K562 (cell line): ENCODE results near the gene DNAJC11. TPM values are rescaled to one million over a fixed set of nuclear protein-coding genes. Genes with fewer than 3 reads are reported as not detected.

Experiments used
- FOSL1 ChIP-seq: fragments of 200-800 bp; sonication (Bioruptor generic); conservative IDR thresholded peaks from 2 replicates; pipeline ENCODE4 v1.6.1; 2016; ENCODE audit warnings: missing genetic modification characterization, missing compliant biosample characterization
- GATA2 ChIP-seq: sonication (generic); formaldehyde crosslinking; IDR thresholded peaks from 2 replicates; pipeline ENCODE4 v1.4.0; 2020; ENCODE audit warnings: mild to moderate bottlenecking, missing genetic modification reagents
- GMEB1 ChIP-seq: fragments of 250-450 bp; sonication (Bioruptor Pico); IDR thresholded peaks from 2 replicates; pipeline ENCODE4 v1.4.0; 2020; ENCODE audit warnings: mild to moderate bottlenecking
- GTF2F1 ChIP-seq: IDR thresholded peaks from 2 replicates; pipeline ENCODE4 v1.6.1; 2011; ENCODE audit warnings: low read depth, low read length, improper control_type of control experiment
- KLF6 ChIP-seq: fragments of 250-450 bp; sonication (Bioruptor Pico); IDR thresholded peaks from 2 replicates; pipeline ENCODE4 v1.4.0; 2020; ENCODE audit warnings: mild to moderate bottlenecking, moderate library complexity, borderline replicate concordance
- MAZ ChIP-seq, 2 experiments: fragments of 450-650 bp in 1 of 2; sonication (generic) in 1 of 2; formaldehyde crosslinking; IDR thresholded peaks in 1 of 2; conservative IDR thresholded peaks in 1 of 2; 2 replicates each; pipeline versions ENCODE4 v1.4.0 to v1.5.0; 2020; ENCODE audit warnings: mild to moderate bottlenecking in 1 of 2, missing genetic modification reagents in 1 of 2
- MEF2D ChIP-seq: conservative IDR thresholded peaks from 2 replicates; pipeline ENCODE4 v1.6.1; 2016; ENCODE audit warnings: low read depth, missing genetic modification characterization, missing compliant biosample characterization
- MTA3 ChIP-seq: fragments of 450-650 bp; formaldehyde crosslinking; IDR thresholded peaks from 2 replicates; pipeline ENCODE4 v1.6.1; 2017; ENCODE audit warnings: mild to moderate bottlenecking, borderline replicate concordance
- PYGO2 ChIP-seq: fragments of 450-650 bp; IDR thresholded peaks from 2 replicates; pipeline ENCODE4 v1.6.1; 2016; ENCODE audit warnings: mild to moderate bottlenecking, missing genetic modification characterization, moderate library complexity, missing compliant biosample characterization
- RBM25 ChIP-seq: fragments of 200-400 bp; formaldehyde crosslinking; IDR thresholded peaks from 2 replicates; pipeline ENCODE4 v1.6.1; 2018; ENCODE audit warnings: low read length, low read depth, moderate library complexity; ENCODE audit not compliant: severe bottlenecking
- SIRT6 ChIP-seq: IDR thresholded peaks from one replicate; pipeline ENCODE4 v1.6.1; 2012; ENCODE audit warnings: low read depth, mild to moderate bottlenecking, control low read depth, inconsistent platforms, low read length, moderate library complexity
- SMC3 ChIP-seq: conservative IDR thresholded peaks from 2 replicates; pipeline ENCODE4 v1.6.1; 2011; ENCODE audit warnings: low read depth, low read length, improper control_type of control experiment; ENCODE audit not compliant: insufficient read depth
- SOX6 ChIP-seq: fragments of 450-650 bp; IDR thresholded peaks from 2 replicates; pipeline ENCODE4 v1.6.1; 2014; ENCODE audit warnings: mild to moderate bottlenecking
- SRSF7 ChIP-seq: fragments of 200-400 bp; formaldehyde crosslinking; optimal IDR thresholded peaks from 2 replicates; pipeline ENCODE3; 2017; ENCODE audit warnings: mild to moderate bottlenecking, low read depth, low read length
- TOE1 ChIP-seq, 2 experiments: fragments of 450-650 bp in 1 of 2; sonication (generic) in 1 of 2; formaldehyde crosslinking in 1 of 2; IDR thresholded peaks; 2 replicates each; pipeline versions ENCODE4 v1.7.1 to v1.8.0; 2016 to 2022; ENCODE audit warnings: borderline replicate concordance in 2 of 2, mild to moderate bottlenecking in 2 of 2, antibody characterized with exemption in 1 of 2, inconsistent platforms in 1 of 2, low read depth in 1 of 2, missing genetic modification reagents in 1 of 2, moderate library complexity in 1 of 2
- ZNF263 ChIP-seq: sonication (generic); formaldehyde crosslinking; IDR thresholded peaks from 2 replicates; pipeline ENCODE4 v1.8.0; 2022; ENCODE audit warnings: mild to moderate bottlenecking, missing genetic modification reagents, borderline replicate concordance
- ZNF41 ChIP-seq: fragments of 250-450 bp; sonication (Bioruptor Pico); conservative IDR thresholded peaks from 2 replicates; pipeline ENCODE4 v1.4.0; 2020; ENCODE audit warnings: mild to moderate bottlenecking
- ZNF584 ChIP-seq: fragments of 200-800 bp; sonication (Bioruptor generic); IDR thresholded peaks from 2 replicates; pipeline ENCODE4 v1.6.1; 2016; ENCODE audit warnings: low read depth, mild to moderate bottlenecking, missing genetic modification characterization, missing compliant biosample characterization
- polyA plus RNA-seq, 8 experiments: library from polyadenylated mRNA; depleted of rRNA in 4 of 8; stranded (reverse) in 5 of 8; unstranded in 3 of 8; fragments of >200 nt; fragmentation: Nextera tagmentation in 2 of 8; fragmentation: Illumina TruSeq in 1 of 8; extraction: Ambion mirVana in 2 of 8; extraction: Trizol in 1 of 8; gene quantifications; 2 replicates each; pipeline versions ENCODE4 v1.2.1 to v1.2.3, GENCODE V29; 2011 to 2014; ENCODE audit warnings: inconsistent platforms in 1 of 8, missing spikeins in 1 of 8
- total RNA-seq, 7 experiments: library from RNA; depleted of rRNA in 6 of 7; stranded (reverse); fragments of >200 nt in 6 of 7; fragmentation: Illumina TruSeq in 2 of 7; extraction: Trizol in 2 of 7; gene quantifications; 2 replicates each; pipeline versions ENCODE4 v1.2.1 to v1.2.3, GENCODE V29; 2011 to 2021; ENCODE audit warnings: low replicate concordance in 1 of 7
- TF ChIP-seq, protein P1 (sequence below): sonication (generic); formaldehyde crosslinking; IDR thresholded peaks from 2 replicates; pipeline ENCODE4 v1.8.1; 2023; ENCODE audit warnings: mild to moderate bottlenecking, missing genetic modification reagents
- TF ChIP-seq, protein P2 (sequence below): sonication (generic); formaldehyde crosslinking; IDR thresholded peaks from 2 replicates; pipeline ENCODE4 v1.8.0; 2022; ENCODE audit warnings: mild to moderate bottlenecking, missing genetic modification reagents
- TF ChIP-seq, protein P3 (sequence below): sonication (generic); formaldehyde crosslinking; IDR thresholded peaks from 2 replicates; pipeline ENCODE4 v1.8.0; 2022; ENCODE audit warnings: missing genetic modification reagents, mild to moderate bottlenecking, borderline replicate concordance

DNAJC11 gene
- total and polyA plus RNA-seq, 9 of the 15 experiments (the other 6 are each of a cell fraction or from before 2014, with no cell fraction given): 14.1 to 123 (median 76.6) TPM

- TF ChIP-seq GATA2 (CRISPR knock-in tag) (no peak), SMC3 (no peak), ZNF41 (no peak), GMEB1 (no peak), ZNF263 (CRISPR knock-in tag) (no peak), MEF2D (tag) (no peak), ZNF584 (CRISPR knock-in tag) (no peak), SOX6 (no peak), GTF2F1 (0 out of 2 replicates have a peak, but pooled peaks have one; percentile 53), KLF6 (CRISPR knock-in tag) (no peak), SRSF7 (no peak), MTA3 (0 out of 2 replicates have a peak, but pooled peaks have one; percentile 22), MAZ (CRISPR knock-in tag; conservative IDR thresholded peaks at IDR 0.05 in 1 of 2, IDR thresholded peaks at IDR 0.05 in 1 of 2) (peak in 1 of 2 experiments; percentile 10; a peak in 2 of 4 replicates), SIRT6 (no peak), TOE1 (IDR thresholded peaks at IDR 0.05; ENCODE audit: borderline replicate concordance) (no peak), TOE1 (CRISPR knock-in tag; IDR thresholded peaks at IDR 0.05; ENCODE audit: borderline replicate concordance, low read depth) (peak; percentile 41), FOSL1 (tag) (no peak), PYGO2 (no peak), RBM25 (no peak)
- TF ChIP-seq, protein P1, sequence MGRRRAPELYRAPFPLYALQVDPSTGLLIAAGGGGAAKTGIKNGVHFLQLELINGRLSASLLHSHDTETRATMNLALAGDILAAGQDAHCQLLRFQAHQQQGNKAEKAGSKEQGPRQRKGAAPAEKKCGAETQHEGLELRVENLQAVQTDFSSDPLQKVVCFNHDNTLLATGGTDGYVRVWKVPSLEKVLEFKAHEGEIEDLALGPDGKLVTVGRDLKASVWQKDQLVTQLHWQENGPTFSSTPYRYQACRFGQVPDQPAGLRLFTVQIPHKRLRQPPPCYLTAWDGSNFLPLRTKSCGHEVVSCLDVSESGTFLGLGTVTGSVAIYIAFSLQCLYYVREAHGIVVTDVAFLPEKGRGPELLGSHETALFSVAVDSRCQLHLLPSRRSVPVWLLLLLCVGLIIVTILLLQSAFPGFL (CRISPR knock-in tag): peak; percentile 31; the same call in 1 of the 2 replicates
- TF ChIP-seq, protein P2, sequence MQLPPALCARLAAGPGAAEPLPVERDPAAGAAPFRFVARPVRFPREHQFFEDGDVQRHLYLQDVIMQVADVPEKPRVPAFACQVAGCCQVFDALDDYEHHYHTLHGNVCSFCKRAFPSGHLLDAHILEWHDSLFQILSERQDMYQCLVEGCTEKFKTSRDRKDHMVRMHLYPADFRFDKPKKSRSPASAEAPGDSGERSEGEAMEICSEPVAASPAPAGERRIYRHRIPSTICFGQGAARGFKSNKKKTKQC (CRISPR knock-in tag): no peak; the same call in 1 of the 2 replicates
- TF ChIP-seq, protein P3, sequence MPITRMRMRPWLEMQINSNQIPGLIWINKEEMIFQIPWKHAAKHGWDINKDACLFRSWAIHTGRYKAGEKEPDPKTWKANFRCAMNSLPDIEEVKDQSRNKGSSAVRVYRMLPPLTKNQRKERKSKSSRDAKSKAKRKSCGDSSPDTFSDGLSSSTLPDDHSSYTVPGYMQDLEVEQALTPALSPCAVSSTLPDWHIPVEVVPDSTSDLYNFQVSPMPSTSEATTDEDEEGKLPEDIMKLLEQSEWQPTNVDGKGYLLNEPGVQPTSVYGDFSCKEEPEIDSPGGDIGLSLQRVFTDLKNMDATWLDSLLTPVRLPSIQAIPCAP (CRISPR knock-in tag): no peak
Measured at GRCh38 chr1:6601923-6602668, 99.5 kb downstream of the DNAJC11 start (continued).
